T-cell (primary cell): ENCODE results near the gene RAPGEF1. TPM values are rescaled to one million over a fixed set of nuclear protein-coding genes. Genes with fewer than 3 reads are reported as not detected.

ENCODE experiments used
- ATAC-seq, 4 experiments: fragments of 200-7000 bp in 3 of 4; fragments of 150-1000 bp in 1 of 4; cut with Tn5 transposase; replicated peaks in 1 of 4; 1 replicate in 3 of 4; 2 replicates in 1 of 4; pipeline ENCODE4 v1.10.0; 2021; ENCODE audit warnings: moderate library complexity in 3 of 4, mild to moderate bottlenecking in 2 of 4, moderate number of reproducible peaks in 1 of 4
- CTCF ChIA-PET, 2 donors: fragments of 300-600 bp; sonication (Branson Sonifier 250); formaldehyde crosslinking; loops; one replicate each; lab custom pipeline; 2022; ENCODE audit warnings: antibody characterized with exemption in 2 of 2; lab: Charles Lee
- POLR2A ChIA-PET, 2 donors: fragments of 300-600 bp; sonication (Branson Sonifier 250); formaldehyde crosslinking; loops; one replicate each; lab custom pipeline; 2022; ENCODE audit warnings: antibody characterized with exemption in 2 of 2; lab: Charles Lee
- DNase-seq, 35 experiments: peaks; one replicate each; pipeline versions ENCODE4 v3.0.0 to v3.0.0-alpha.2; 2013 to 2023
- H3K27ac ChIP-seq: one replicate; pipeline ENCODE4 v1.5.1; 2013; ENCODE audit warnings: low read length
- H3K27me3 ChIP-seq, 2 experiments: replicated peaks in 1 of 2; 1 replicate in 1 of 2; 2 replicates in 1 of 2; pipeline versions ENCODE4 v1.6.1 to v1.7.0; 2013; ENCODE audit warnings: low read length in 1 of 2, mixed read lengths in 1 of 2; ENCODE audit not compliant: control insufficient read depth in 2 of 2, insufficient read depth in 2 of 2; ENCODE audit errors: extremely low read depth in 1 of 2
- H3K36me3 ChIP-seq, 2 donors: 1 replicate in 1 of 2; 2 replicates in 1 of 2; pipeline versions ENCODE4 v1.6.1 to v1.7.0; 2013; ENCODE audit warnings: low read length in 1 of 2; ENCODE audit not compliant: control insufficient read depth in 2 of 2, insufficient read depth in 1 of 2; ENCODE audit errors: extremely low read depth in 1 of 2
- H3K4me1 ChIP-seq, 2 experiments: 1 replicate in 1 of 2; 2 replicates in 1 of 2; pipeline versions ENCODE4 v1.6.1 to v1.7.0; 2013; ENCODE audit warnings: low read length in 2 of 2, mixed read lengths in 1 of 2; ENCODE audit not compliant: insufficient read depth in 2 of 2, control insufficient read depth in 1 of 2; ENCODE audit errors: extremely low read depth in 1 of 2
- H3K4me3 ChIP-seq, 2 donors: 1 replicate in 1 of 2; 2 replicates in 1 of 2; pipeline versions ENCODE4 v1.5.1 to v1.7.0; 2013; ENCODE audit warnings: mild to moderate bottlenecking in 2 of 2, low read length in 1 of 2, moderate library complexity in 1 of 2; ENCODE audit not compliant: control insufficient read depth in 1 of 2; ENCODE audit errors: extremely low read depth in 1 of 2
- H3K9me3 ChIP-seq: 2 replicates; pipeline ENCODE4 v1.7.0; 2013
- H3K27ac Mint-ChIP-seq, 2 donors: one replicate each; pipeline ENCODE4 v1.8.0; 2020 to 2021; ENCODE audit warnings: mild to moderate bottlenecking in 2 of 2, mixed read lengths in 2 of 2
- H3K27me3 Mint-ChIP-seq, 2 donors: one replicate each; pipeline ENCODE4 v1.8.0; 2021 to 2022; ENCODE audit warnings: mixed read lengths in 2 of 2
- H3K36me3 Mint-ChIP-seq: one replicate; pipeline ENCODE4 v1.8.0; 2021; ENCODE audit warnings: mixed read lengths
- H3K4me1 Mint-ChIP-seq, 3 donors: one replicate each; pipeline ENCODE4 v1.8.0; 2020 to 2022; ENCODE audit warnings: mixed read lengths in 3 of 3, mild to moderate bottlenecking in 1 of 3
- H3K4me3 Mint-ChIP-seq, 3 donors: one replicate each; pipeline ENCODE4 v1.8.0; 2020 to 2022; ENCODE audit warnings: mild to moderate bottlenecking in 3 of 3, mixed read lengths in 3 of 3, moderate library complexity in 3 of 3
- H3K9me3 Mint-ChIP-seq, 3 donors: one replicate each; pipeline ENCODE4 v1.8.0; 2020 to 2022; ENCODE audit warnings: mixed read lengths in 3 of 3
- WGBS: methylation state at CpG from one replicate; pipeline ENCODE4 v1.1.5; 2013; ENCODE audit warnings: missing lambda C conversion rate; ENCODE audit not compliant: insufficient coverage; 5-methylcytosine and 5-hydroxymethylcytosine counted together
- total RNA-seq, 35 experiments: library from RNA in 6 of 35; stranded (reverse) in 6 of 35; fragments of 120-200 nt in 1 of 35; gene quantifications; one replicate each; pipeline versions ENCODE4 v1.2.1 to v1.2.4 and lab custom pipeline; 2013 to 2026

Gene RAPGEF1
- total RNA-seq, 5 donors from 2014 or later (not counting 1 experiment from before 2014, with no cell fraction given), result 97.9 to 167 (median 139) TPM

- H3K9me3 ChIP-seq, result no peaks in the 10 kb centered on the region
- ChIA-PET POLR2A (interaction anchor here (0.6 to 2.3 kb wide), 6 partner anchors 9 to 106 kb away, joined by 3 to 9 read pairs (median 4); no protein-coding TSS in a partner anchor), CTCF (interaction anchor here (0.6 to 2.3 kb wide), 11 partner anchors 9 to 1662 kb away, joined by 3 to 16 read pairs (median 4); no protein-coding TSS in a partner anchor)
- H3K4me1 Mint-ChIP-seq, result peaks cover 79 to 96% (median 96%) of the 10 kb centered on the region in 3 donors
- H3K4me1 ChIP-seq, result peaks cover 34 to 89% of the 10 kb centered on the region in 2 experiments
- H3K4me3 ChIP-seq, result peak overlapping the region; percentile 19 to 25
- WGBS, result 3% methylated on average over 7 of the region's 15 CpGs
- peak overlapping the region; percentile 63 to 81 (median 80) for H3K4me3 Mint-ChIP-seq
- DNase-seq (peak; percentile 39 to 81 (median 65)), ATAC-seq (peak; percentile 73 to 85 (median 83))
- H3K36me3 Mint-ChIP-seq, result peaks cover 17% of the 10 kb centered on the region
- no peaks in the 10 kb centered on the region for H3K9me3 Mint-ChIP-seq
- peak overlapping the region; percentile 96 for H3K27ac Mint-ChIP-seq
- H3K27me3 Mint-ChIP-seq, result no peaks in the 10 kb centered on the region
- H3K27ac ChIP-seq, result peak overlapping the region; percentile 98
- no peaks in the 10 kb centered on the region for H3K27me3 ChIP-seq
- H3K36me3 ChIP-seq, result no peaks in the 10 kb centered on the region
Observed at GRCh38 chr9:131668439-131669268, 71.2 kb downstream of the RAPGEF1 start.

DNA sequence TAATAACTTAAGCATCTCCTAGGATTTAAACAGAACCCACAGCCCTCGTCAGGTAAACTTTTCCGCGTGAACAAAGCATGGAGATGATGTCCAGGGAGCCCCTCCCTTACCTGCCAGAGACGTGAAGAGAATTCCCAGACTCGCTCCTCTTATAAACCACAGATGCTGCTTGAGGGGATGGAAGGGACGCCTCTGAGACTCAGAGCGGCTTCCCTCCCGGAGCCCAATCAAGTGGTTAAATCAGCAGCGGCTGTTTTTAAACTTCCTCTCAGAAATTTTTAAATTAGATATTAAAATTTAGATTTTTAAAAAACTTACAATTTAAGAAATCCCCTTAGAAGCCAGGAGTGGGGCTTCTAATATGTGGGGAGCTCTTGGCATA, 71.8 kb downstream of the RAPGEF1 start:
- H3K36me3 ChIP-seq, result no peaks in the 10 kb centered on the region
- no peaks in the 10 kb centered on the region for H3K27me3 ChIP-seq
- 54% methylated on average over 3 of the region's 9 CpGs for WGBS
- DNase-seq, result no peak
- peaks cover 34 to 83% of the 10 kb centered on the region in 2 experiments for H3K4me1 ChIP-seq
- POLR2A ChIA-PET, result interaction anchor here (0.6 to 2.3 kb wide), 6 partner anchors 10 to 106 kb away, joined by 3 to 9 read pairs (median 4); no protein-coding TSS in a partner anchor
- CTCF ChIA-PET, result interaction anchor here in 1 of 2 donors (0.7 to 2.3 kb wide), 8 partner anchors 10 to 76 kb away, joined by 3 to 16 read pairs (median 4); no protein-coding TSS in a partner anchor
- Mint-ChIP-seq H3K9me3 (no peaks in the 10 kb centered on the region), H3K27me3 (no peaks in the 10 kb centered on the region), H3K4me3 (peak overlapping the region; percentile 71 to 81 (median 80)), H3K36me3 (peaks cover 18% of the 10 kb centered on the region), H3K4me1 (peaks cover 79 to 96% (median 96%) of the 10 kb centered on the region in 3 donors), H3K27ac (peak overlapping the region; percentile 96)
- H3K4me3 ChIP-seq, result peak overlapping the region in 1 of 2 donors; percentile 25
- no peaks in the 10 kb centered on the region for H3K9me3 ChIP-seq
- peak; percentile 1 to 16 (median 4) for ATAC-seq
- peak overlapping the region; percentile 98 for H3K27ac ChIP-seq

DNA sequence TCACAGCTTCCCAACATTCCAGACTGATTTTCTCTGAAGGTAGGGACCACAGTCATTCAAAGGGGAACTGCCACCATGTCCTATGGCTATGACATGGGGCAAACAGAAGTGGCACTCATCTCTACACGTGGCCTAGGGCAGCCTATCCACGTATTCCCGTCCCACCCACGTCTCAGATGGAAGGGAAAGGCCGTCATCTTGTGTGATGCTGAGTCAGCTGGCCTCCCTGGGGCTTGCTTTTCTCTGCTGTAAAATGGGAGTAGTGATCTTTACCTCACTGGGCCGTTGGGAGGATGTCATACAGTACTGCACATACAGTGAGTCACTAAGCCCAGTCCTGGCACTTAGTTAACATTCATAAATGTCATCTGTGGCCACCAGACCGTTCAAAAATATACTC, 72.3 kb downstream of the RAPGEF1 start:
- CTCF ChIA-PET, result interaction anchor here in 1 of 2 donors (1.2 to 2.3 kb wide), 5 partner anchors 10 to 76 kb away, joined by 3 to 16 read pairs (median 4); no protein-coding TSS in a partner anchor

GRCh38 chr9:131666774-131667173, 73.1 kb downstream of the RAPGEF1 start:
- WGBS, result 13% methylated on average over 6 of the region's 8 CpGs
- H3K27me3 ChIP-seq, result no peaks in the 10 kb centered on the region
- DNase-seq (peak in 26 of 35 experiments; percentile 25 to 73 (median 36)), ATAC-seq (peak in 3 of 4 experiments; percentile 17 to 41 (median 28))
- Mint-ChIP-seq H3K4me1 (peaks cover 85 to 95% (median 94%) of the 10 kb centered on the region in 3 donors), H3K27me3 (no peaks in the 10 kb centered on the region), H3K9me3 (no peaks in the 10 kb centered on the region), H3K27ac (peak overlapping the region; percentile 95 to 96), H3K4me3 (peak overlapping the region; percentile 67 to 81 (median 71)), H3K36me3 (peaks cover 20% of the 10 kb centered on the region)
- CTCF ChIA-PET, result interaction anchor here in 1 of 2 donors (0.8 to 1.1 kb wide), 2 partner anchors 23 to 64 kb away, joined by 3 to 4 read pairs; no protein-coding TSS in a partner anchor
- H3K4me1 ChIP-seq, result peaks cover 34 to 82% of the 10 kb centered on the region in 2 experiments
- peak overlapping the region; percentile 98 for H3K27ac ChIP-seq
- no peaks in the 10 kb centered on the region for H3K9me3 ChIP-seq
- H3K4me3 ChIP-seq, result peak overlapping the region; percentile 25
- POLR2A ChIA-PET, result interaction anchor here (0.6 to 1.4 kb wide), 5 partner anchors 9 to 72 kb away, joined by 3 to 4 read pairs (median 3); no protein-coding TSS in a partner anchor
- H3K36me3 ChIP-seq, result no peaks in the 10 kb centered on the region

More for the DNA sequence above, 72.3 kb downstream of the RAPGEF1 start:
- peak overlapping the region in 1 of 2 donors; percentile 25 for H3K4me3 ChIP-seq
- H3K27me3 Mint-ChIP-seq, result no peaks in the 10 kb centered on the region
- no peaks in the 10 kb centered on the region for H3K9me3 ChIP-seq
- DNase-seq (peak in 25 of 35 experiments; percentile 6 to 76 (median 40)), ATAC-seq (peak in 3 of 4 experiments; percentile 21 to 31 (median 24))
- peaks cover 34 to 82% of the 10 kb centered on the region in 2 experiments for H3K4me1 ChIP-seq
- H3K27ac ChIP-seq, result peak overlapping the region; percentile 98
- 22% methylated on average over 1 of the region's 7 CpGs for WGBS
- no peaks in the 10 kb centered on the region for H3K36me3 ChIP-seq
- H3K36me3 Mint-ChIP-seq, result peaks cover 20% of the 10 kb centered on the region
- H3K27ac Mint-ChIP-seq, result peak overlapping the region; percentile 95 to 96
- H3K27me3 ChIP-seq, result no peaks in the 10 kb centered on the region
- peak overlapping the region; percentile 71 to 81 (median 80) for H3K4me3 Mint-ChIP-seq
- H3K4me1 Mint-ChIP-seq, result peaks cover 79 to 96% (median 96%) of the 10 kb centered on the region in 3 donors
- POLR2A ChIA-PET, result interaction anchor here in 1 of 2 donors (0.6 to 2.3 kb wide), 5 partner anchors 11 to 43 kb away, joined by 3 to 9 read pairs (median 4); no protein-coding TSS in a partner anchor
- no peaks in the 10 kb centered on the region for H3K9me3 Mint-ChIP-seq

- Histone ChIP-seq H3K27ac (peak overlapping the region; percentile 98), H3K36me3 (no peaks in the 10 kb centered on the region), H3K9me3 (no peaks in the 10 kb centered on the region), H3K27me3 (no peaks in the 10 kb centered on the region), H3K4me1 (peaks cover 33 to 77% of the 10 kb centered on the region in 2 experiments), H3K4me3 (no peak overlapping the region)
- ATAC-seq (no peak), DNase-seq (no peak)
- POLR2A ChIA-PET, result interaction anchor here (0.7 to 1.4 kb wide), 5 partner anchors 9 to 73 kb away, joined by 3 to 4 read pairs (median 3); no protein-coding TSS in a partner anchor
- CTCF ChIA-PET, result interaction anchor here in 1 of 2 donors (0.8 to 1.1 kb wide), 4 partner anchors 23 to 75 kb away, joined by 3 to 4 read pairs (median 4); no protein-coding TSS in a partner anchor
- Mint-ChIP-seq H3K4me1 (peaks cover 82 to 92% (median 91%) of the 10 kb centered on the region in 3 donors), H3K27ac (peak overlapping the region; percentile 95 to 96), H3K27me3 (no peaks in the 10 kb centered on the region), H3K4me3 (peak overlapping the region in 2 of 3 donors; percentile 6 to 81), H3K36me3 (peaks cover 19% of the 10 kb centered on the region), H3K9me3 (no peaks in the 10 kb centered on the region)
- no CpG with 5 or more reads among the region's 4 CpGs for WGBS
Observed at GRCh38 chr9:131666029-131666428, 73.8 kb downstream of the RAPGEF1 start.
